Heart left ventricle (tissue), 16 donors: ENCODE results near the gene SLC25A19. TPM values are rescaled to one million over a fixed set of nuclear protein-coding genes. Genes with fewer than 3 reads are reported as not detected.

Source experiments
- ATAC-seq, 4 donors: fragments of 200-7000 bp; cut with Tn5 transposase; one replicate each; pipeline ENCODE4 v1.9.1; 2020 to 2022; ENCODE audit warnings: moderate library complexity in 4 of 4, mild to moderate bottlenecking in 3 of 4, moderate number of reproducible peaks in 1 of 4
- DNase-seq, 5 donors: peaks; one replicate each; pipeline ENCODE4 v3.0.0-alpha.2; 2020
- H3K27ac ChIP-seq, 12 donors: fragments of 200-600 bp; sonication (generic) in 4 of 12; one replicate each; pipeline versions ENCODE4 v1.5.0 to v1.8.0; 2016 to 2022; ENCODE audit warnings: mild to moderate bottlenecking in 2 of 12
- H3K27me3 ChIP-seq, 9 donors: fragments of 200-600 bp; sonication (generic) in 2 of 9; one replicate each; pipeline versions ENCODE4 v1.5.1 to v1.8.0; 2016 to 2022; ENCODE audit warnings: mild to moderate bottlenecking in 3 of 9
- H3K36me3 ChIP-seq, 9 donors: fragments of 200-600 bp; sonication (generic) in 2 of 9; one replicate each; pipeline versions ENCODE4 v1.5.0 to v1.8.0; 2018 to 2022; ENCODE audit warnings: mild to moderate bottlenecking in 2 of 9
- H3K4me1 ChIP-seq, 12 donors: fragments of 200-600 bp; sonication (generic) in 4 of 12; one replicate each; pipeline versions ENCODE4 v1.5.0 to v1.8.0; 2016 to 2022; ENCODE audit warnings: mild to moderate bottlenecking in 3 of 12
- H3K4me3 ChIP-seq, 12 donors: fragments of 200-600 bp; sonication (generic) in 4 of 12; one replicate each; pipeline versions ENCODE4 v1.5.0 to v1.8.0; 2017 to 2022; ENCODE audit warnings: mild to moderate bottlenecking in 9 of 12, moderate library complexity in 4 of 12
- H3K9me3 ChIP-seq, 12 donors: fragments of 200-600 bp; sonication (generic) in 4 of 12; one replicate each; pipeline versions ENCODE4 v1.5.0 to v1.8.0; 2016 to 2022; ENCODE audit warnings: mild to moderate bottlenecking in 1 of 12
- POLR2A ChIP-seq, 2 donors: fragments of 450-650 bp; IDR thresholded peaks; one replicate each; pipeline ENCODE4 v1.6.1; 2017; ENCODE audit warnings: antibody characterized with exemption in 2 of 2, mild to moderate bottlenecking in 2 of 2, moderate library complexity in 2 of 2
- WGBS, 4 donors: extraction: QIAGEN DNeasy Blood & Tissue Kit in 2 of 4; methylation state at CpG; one replicate each; pipeline versions ENCODE4 v1.1.5 to v1.1.7; 2013 to 2018; 5-methylcytosine and 5-hydroxymethylcytosine counted together
- intact Hi-C, 10 donors: fragments of 100-400 bp; cut with DNase I; formaldehyde crosslinking; loops; one replicate each; pipeline versions ENCODE4 v1.11.1 to v1.14.2; 2022
- polyA plus RNA-seq, 2 donors: library from polyadenylated mRNA; stranded (reverse); fragments of 200-250 nt; gene quantifications; one replicate each; pipeline ENCODE4 v1.2.3, GENCODE V29; 2013
- total RNA-seq, 9 donors: library from RNA; depleted of rRNA in 2 of 9; stranded (reverse); fragments of >200 nt in 2 of 9; fragmentation: NEBNext Ultra II Directional in 3 of 9; extraction: Animal tissue kit (Norgen Biotek cat#: 25700) in 3 of 9; gene quantifications; one replicate each; pipeline versions ENCODE4 v1.1.0 to v1.2.4, GENCODE V29; 2016 to 2023
- TF ChIP-seq, protein P1 (sequence below), 12 donors: fragments of 200-600 bp; sonication (generic) in 4 of 12; IDR thresholded peaks; one replicate each; pipeline versions ENCODE4 v1.5.0 to v1.8.0; 2018 to 2022; ENCODE audit warnings: antibody characterized with exemption in 12 of 12, mild to moderate bottlenecking in 5 of 12
- donor health status: ischemic (EF 13 %, LVEDD 7.1; RV severe dilation, severe dysfunction).
- donor health status: healthy with polysubstance abuse.
- donor health status: DM: no; HTN: yes; CAD: no.
- donor health status: DM: no; HTN: no; CAD: no.
- donor health status: ischemic (EF 25% LVEDD 6.9; RV normal size, moderate dysfunction).
- donor health status: ischemic (EF 25% LVEDD 5.7; RV mildly dilated, moderate dysfunction).
- donor health status: healthy.
- donor health status: DM: yes; HTN: yes; CAD: no.
- donor health status: ischemic (EF 35%, LVEDD 5.7; RV mildly dilated, moderate dysfunction).
- donor health status: nonischemic (EF 11% LVEDD 7.7; RV severe dilation, severe dysfunction).
- donor health status: DM: yes; HTN: yes; CAD: no.
- donor health status: PGD.
- donor health status: ischemic (EF 29% LVEDD 5.4; RV normal size, mild dysfunction).
- donor health status: nonischemic (EF 23%, LVEDD 6.1; RV moderate dilation, normal function).

SLC25A19 gene
- total and polyA plus RNA-seq, 11 donors = 7.0 to 27.9 (median 12.6) TPM

DNA sequence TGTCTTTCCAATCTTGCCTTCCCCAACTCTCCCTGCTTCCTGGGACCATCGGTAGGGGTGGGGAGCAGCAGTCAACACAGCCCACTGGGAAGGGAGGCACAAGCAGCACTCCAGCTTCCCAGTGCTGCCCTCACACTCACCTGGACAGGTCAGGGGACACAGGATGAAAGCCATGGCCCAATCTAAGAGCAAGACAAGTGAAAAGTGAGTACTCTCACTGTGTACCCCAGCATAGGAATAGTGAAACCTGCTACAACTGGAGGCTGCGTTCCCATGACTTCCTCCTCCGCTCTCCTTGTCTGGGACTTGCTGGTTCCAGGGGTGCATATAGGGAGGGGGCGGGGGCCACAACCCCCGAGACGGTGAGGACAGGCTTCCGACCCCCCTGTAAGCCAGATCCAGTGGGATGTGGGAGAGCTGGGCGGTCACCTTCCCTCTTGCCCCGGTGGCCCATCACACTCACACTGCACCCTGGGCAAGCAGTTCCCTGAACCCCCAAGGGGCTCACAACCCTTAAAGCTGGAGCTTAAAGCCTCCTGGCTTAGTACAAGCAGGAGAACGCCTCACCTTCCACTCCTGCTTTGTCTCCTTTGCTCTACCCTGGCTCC, 29.5 kb upstream of the SLC25A19 start:
- Histone ChIP-seq H3K27me3 (no peaks in the 10 kb centered on the region), H3K4me1 (peaks cover 0 to 59% (median 0%) of the 10 kb centered on the region in 12 donors), H3K27ac (peak overlapping the region in 1 of 12 donors; percentile 95), H3K36me3 (peaks cover 0 to 60% (median 43%) of the 10 kb centered on the region in 9 donors), H3K4me3 (no peak overlapping the region), H3K9me3 (no peaks in the 10 kb centered on the region)
- 88 to 89% (median 88%) methylated on average over 7 to 10 of the region's 10 CpGs for WGBS, 4 donors
- no peak for TF ChIP-seq POLR2A (IDR thresholded peaks at IDR 0.05)
- TF ChIP-seq, protein P1, sequence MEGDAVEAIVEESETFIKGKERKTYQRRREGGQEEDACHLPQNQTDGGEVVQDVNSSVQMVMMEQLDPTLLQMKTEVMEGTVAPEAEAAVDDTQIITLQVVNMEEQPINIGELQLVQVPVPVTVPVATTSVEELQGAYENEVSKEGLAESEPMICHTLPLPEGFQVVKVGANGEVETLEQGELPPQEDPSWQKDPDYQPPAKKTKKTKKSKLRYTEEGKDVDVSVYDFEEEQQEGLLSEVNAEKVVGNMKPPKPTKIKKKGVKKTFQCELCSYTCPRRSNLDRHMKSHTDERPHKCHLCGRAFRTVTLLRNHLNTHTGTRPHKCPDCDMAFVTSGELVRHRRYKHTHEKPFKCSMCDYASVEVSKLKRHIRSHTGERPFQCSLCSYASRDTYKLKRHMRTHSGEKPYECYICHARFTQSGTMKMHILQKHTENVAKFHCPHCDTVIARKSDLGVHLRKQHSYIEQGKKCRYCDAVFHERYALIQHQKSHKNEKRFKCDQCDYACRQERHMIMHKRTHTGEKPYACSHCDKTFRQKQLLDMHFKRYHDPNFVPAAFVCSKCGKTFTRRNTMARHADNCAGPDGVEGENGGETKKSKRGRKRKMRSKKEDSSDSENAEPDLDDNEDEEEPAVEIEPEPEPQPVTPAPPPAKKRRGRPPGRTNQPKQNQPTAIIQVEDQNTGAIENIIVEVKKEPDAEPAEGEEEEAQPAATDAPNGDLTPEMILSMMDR (IDR thresholded peaks at IDR 0.05) = no peak
- no peak for DNase-seq
- no peak for ATAC-seq
- intact Hi-C loops = loop anchor here in 1 of 10 donors (10.0 kb wide), 1 partner anchor 216 kb away; no protein-coding TSS in a partner anchor

DNA sequence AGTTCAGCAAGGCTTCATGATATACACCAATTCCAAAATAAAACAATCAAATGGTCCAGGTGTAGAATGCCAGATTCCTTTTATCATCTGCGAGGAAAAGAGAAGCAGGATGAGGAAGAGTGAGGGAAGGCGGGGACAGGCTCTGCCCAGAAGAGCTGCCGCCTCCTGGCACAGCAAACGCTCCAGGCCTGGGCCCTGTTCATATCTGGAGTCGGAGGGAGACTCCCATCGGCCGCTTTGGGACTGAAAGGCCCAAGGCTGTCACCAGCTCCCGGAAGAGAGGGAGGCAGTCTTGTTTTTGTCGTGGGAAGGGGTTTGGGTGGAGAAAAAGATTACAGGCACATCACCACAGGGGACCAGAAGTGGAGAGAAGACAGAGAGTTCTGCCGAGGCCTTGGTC, 29.0 kb upstream of the SLC25A19 start:
- H3K36me3 ChIP-seq = peaks cover 0 to 55% (median 43%) of the 10 kb centered on the region in 9 donors
- no peaks in the 10 kb centered on the region for H3K27me3 ChIP-seq
- no peak overlapping the region for H3K4me3 ChIP-seq
- H3K4me1 ChIP-seq = peaks cover 0 to 59% (median 0%) of the 10 kb centered on the region in 12 donors
- TF ChIP-seq POLR2A (IDR thresholded peaks at IDR 0.05) = no peak
- TF ChIP-seq, protein P1 (IDR thresholded peaks at IDR 0.05) = no peak
- no peak for DNase-seq
- intact Hi-C loops = loop anchor here in 1 of 10 donors (10.0 kb wide), 1 partner anchor 217 kb away; no protein-coding TSS in a partner anchor
- WGBS, 4 donors = 64 to 68% (median 66%) methylated on average over 10 of the region's 10 CpGs
- no peak for ATAC-seq
- no peaks in the 10 kb centered on the region for H3K9me3 ChIP-seq
- H3K27ac ChIP-seq = peak overlapping the region in 1 of 12 donors; percentile 95

DNA sequence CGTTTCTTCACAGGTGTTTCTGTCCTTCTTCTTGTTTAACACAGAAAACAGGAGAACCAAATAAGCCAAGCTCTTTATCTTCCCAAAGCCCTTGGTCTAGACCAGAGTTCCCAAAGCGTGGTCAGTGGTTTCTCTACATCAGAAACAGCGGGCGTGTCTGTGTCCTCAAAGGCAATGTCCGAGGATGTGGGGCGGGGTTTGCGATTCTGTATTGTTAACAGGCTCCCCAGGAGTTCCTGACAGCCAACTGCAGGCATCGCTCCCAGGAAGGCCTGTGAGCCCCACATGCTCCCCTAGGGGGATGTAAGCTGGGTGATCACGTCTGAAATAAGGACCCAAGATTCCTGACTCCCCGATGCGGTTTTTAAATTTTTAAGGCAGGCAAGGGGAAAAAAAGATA, 28.4 kb upstream of the SLC25A19 start:
- DNase-seq (no peak), ATAC-seq (no peak)
- peak overlapping the region in 1 of 12 donors; percentile 95 for H3K27ac ChIP-seq
- H3K9me3 ChIP-seq = no peaks in the 10 kb centered on the region
- WGBS, 4 donors = 72 to 80% (median 79%) methylated on average over 11 of the region's 11 CpGs
- H3K4me1 ChIP-seq = peaks cover 0 to 63% (median 0%) of the 10 kb centered on the region in 12 donors
- H3K4me3 ChIP-seq = no peak overlapping the region
- intact Hi-C loops = loop anchor here in 1 of 10 donors (10.0 kb wide), 1 partner anchor 217 kb away; no protein-coding TSS in a partner anchor
- H3K36me3 ChIP-seq = peaks cover 0 to 51% (median 43%) of the 10 kb centered on the region in 9 donors
- H3K27me3 ChIP-seq = no peaks in the 10 kb centered on the region
- no peak for TF ChIP-seq POLR2A (IDR thresholded peaks at IDR 0.05)
- TF ChIP-seq, protein P1 (IDR thresholded peaks at IDR 0.05) = no peak

GRCh38 chr17:75316253-75316652, 27.0 kb upstream of the SLC25A19 start:
- Histone ChIP-seq H3K36me3 (peaks cover 0 to 39% (median 37%) of the 10 kb centered on the region in 9 donors), H3K4me3 (no peak overlapping the region), H3K4me1 (peaks cover 0 to 73% (median 0%) of the 10 kb centered on the region in 12 donors), H3K27me3 (no peaks in the 10 kb centered on the region), H3K27ac (peak overlapping the region in 1 of 12 donors; percentile 95), H3K9me3 (no peaks in the 10 kb centered on the region)
- intact Hi-C loops = loop anchor here in 1 of 10 donors (10.0 kb wide), 1 partner anchor 219 kb away; no protein-coding TSS in a partner anchor
- 83 to 89% (median 85%) methylated on average over 4 to 5 of the region's 5 CpGs for WGBS, 4 donors
- no peak for DNase-seq
- TF ChIP-seq, protein P1 (IDR thresholded peaks at IDR 0.05) = no peak
- no peak for TF ChIP-seq POLR2A (IDR thresholded peaks at IDR 0.05)
- ATAC-seq = peak in 1 of 4 donors; percentile 4
